GM18909 (cell line): Measurements from ENCODE around the gene PCNX3.

ENCODE experiments used
- ATAC-seq: cut with Tn5 transposase; IDR thresholded peaks from one replicate; pipeline ENCODE4 v1.9.1; 2021; ENCODE audit warnings: mild to moderate bottlenecking; ENCODE audit not compliant: unreplicated experiment, poor library complexity

The PCNX3 gene

GRCh38 chr11:65580031-65580692, 35.4 kb upstream of the PCNX3 start:
- no peak for ATAC-seq

GRCh38 chr11:65580756-65581155, 34.8 kb upstream of the PCNX3 start:
- ATAC-seq = no peak

GRCh38 chr11:65581928-65582327, 33.6 kb upstream of the PCNX3 start:
- ATAC-seq = no peak

- ATAC-seq = no peak
These were observed 32.0 kb upstream of the PCNX3 start for GRCh38 chr11:65583589-65583988.

GRCh38 chr11:65584106-65584505, 31.5 kb upstream of the PCNX3 start:
- no peak for ATAC-seq

GRCh38 chr11:65584723-65585171, 30.8 kb upstream of the PCNX3 start:
- ATAC-seq = no peak

GRCh38 chr11:65585396-65586246, 30.0 kb upstream of the PCNX3 start:
- no peak for ATAC-seq

GRCh38 chr11:65586247-65586630, 29.3 kb upstream of the PCNX3 start:
- no peak for ATAC-seq

- no peak for ATAC-seq
These were observed 28.9 kb upstream of the PCNX3 start for GRCh38 chr11:65586676-65587075.

GRCh38 chr11:65588199-65589054, 27.1 kb upstream of the PCNX3 start:
- peak; percentile 80 for ATAC-seq

GRCh38 chr11:65589444-65590239, 25.9 kb upstream of the PCNX3 start:
- no peak for ATAC-seq

- no peak for ATAC-seq
These were observed 25.3 kb upstream of the PCNX3 start for GRCh38 chr11:65590240-65590738.

- no peak for ATAC-seq
These were observed 23.4 kb upstream of the PCNX3 start for GRCh38 chr11:65591939-65592857.

- ATAC-seq = no peak
These were observed 22.6 kb upstream of the PCNX3 start for GRCh38 chr11:65592858-65593517.

GRCh38 chr11:65593518-65594414, 21.8 kb upstream of the PCNX3 start:
- ATAC-seq = no peak

- ATAC-seq = no peak
These were observed 20.4 kb upstream of the PCNX3 start for GRCh38 chr11:65595131-65595530.

- no peak for ATAC-seq
These were observed 19.9 kb upstream of the PCNX3 start, which contains the start of gene KCNK7 for GRCh38 chr11:65595543-65596281. Gene KCNK7 (minus strand): TSS chr11:65595800. CDS start chr11:65595772, 28 bp downstream.
